ENCODE results near the gene ARID5B.

DNA sequence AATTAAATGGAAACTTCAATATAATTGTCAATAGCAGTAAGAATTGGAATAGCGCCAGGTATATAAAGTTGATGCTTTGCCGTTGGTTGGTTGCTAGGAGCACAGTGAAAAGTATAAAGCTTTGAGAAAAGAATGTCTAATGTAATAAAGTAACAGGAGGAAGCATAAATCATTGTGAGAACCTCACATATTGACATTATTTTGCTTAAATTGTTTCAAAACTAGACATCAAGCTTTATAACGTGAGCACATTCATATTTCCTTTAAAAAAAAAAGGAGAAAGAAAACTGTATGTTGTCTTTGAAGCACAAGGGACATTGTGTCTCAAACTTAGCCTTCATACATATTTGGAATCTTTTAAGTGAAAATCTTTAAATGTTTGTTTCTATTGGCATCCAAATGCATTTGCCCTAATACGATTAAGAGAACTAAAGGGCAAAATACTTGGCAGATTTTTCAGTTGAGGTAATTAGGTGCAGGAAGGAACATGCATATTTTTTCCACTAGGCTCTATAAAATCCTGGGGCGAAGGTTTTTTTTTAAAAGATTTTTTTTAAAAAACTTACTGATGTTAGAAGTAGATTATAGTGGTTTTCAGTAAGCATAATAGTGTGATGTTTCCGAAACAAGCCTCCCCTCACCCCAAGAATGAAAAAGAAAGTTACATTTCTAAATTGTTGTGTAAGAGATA lies 92.4 kb downstream of the ARID5B start:
- TF ChIP-seq, protein P1, sequence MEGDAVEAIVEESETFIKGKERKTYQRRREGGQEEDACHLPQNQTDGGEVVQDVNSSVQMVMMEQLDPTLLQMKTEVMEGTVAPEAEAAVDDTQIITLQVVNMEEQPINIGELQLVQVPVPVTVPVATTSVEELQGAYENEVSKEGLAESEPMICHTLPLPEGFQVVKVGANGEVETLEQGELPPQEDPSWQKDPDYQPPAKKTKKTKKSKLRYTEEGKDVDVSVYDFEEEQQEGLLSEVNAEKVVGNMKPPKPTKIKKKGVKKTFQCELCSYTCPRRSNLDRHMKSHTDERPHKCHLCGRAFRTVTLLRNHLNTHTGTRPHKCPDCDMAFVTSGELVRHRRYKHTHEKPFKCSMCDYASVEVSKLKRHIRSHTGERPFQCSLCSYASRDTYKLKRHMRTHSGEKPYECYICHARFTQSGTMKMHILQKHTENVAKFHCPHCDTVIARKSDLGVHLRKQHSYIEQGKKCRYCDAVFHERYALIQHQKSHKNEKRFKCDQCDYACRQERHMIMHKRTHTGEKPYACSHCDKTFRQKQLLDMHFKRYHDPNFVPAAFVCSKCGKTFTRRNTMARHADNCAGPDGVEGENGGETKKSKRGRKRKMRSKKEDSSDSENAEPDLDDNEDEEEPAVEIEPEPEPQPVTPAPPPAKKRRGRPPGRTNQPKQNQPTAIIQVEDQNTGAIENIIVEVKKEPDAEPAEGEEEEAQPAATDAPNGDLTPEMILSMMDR (IDR thresholded peaks at IDR 0.05): no peak
- TF ChIP-seq POLR2A (IDR thresholded peaks at IDR 0.05): no peak
